Measurements from ENCODE around the gene RAD21L1. TPM values are rescaled to one million over a fixed set of nuclear protein-coding genes. Genes with fewer than 3 reads are reported as not detected.

Gene RAD21L1
- total RNA-seq, 1 donor from 2014 or later, result not detected

- no peaks in the 10 kb centered on the region for H3K4me1 Mint-ChIP-seq (ENCODE audit: low read depth)
- H3K36me3 Mint-ChIP-seq (ENCODE audit: insufficient read depth), result no peaks in the 10 kb centered on the region
- H3K4me3 Mint-ChIP-seq (ENCODE audit: low read depth), result no peak overlapping the region
- DNase-seq (ENCODE audit: low spot score, unreplicated experiment), result no peak
- no peaks in the 10 kb centered on the region for H3K9me3 Mint-ChIP-seq (ENCODE audit: low read depth)
- H3K27ac Mint-ChIP-seq, result no peak overlapping the region
- TF ChIP-seq CTCF (IDR thresholded peaks at IDR 0.05; ENCODE audit: unreplicated experiment), result no peak
- H3K27me3 Mint-ChIP-seq, result no peaks in the 10 kb centered on the region
These were observed 75.2 kb downstream of the RAD21L1 start for GRCh38 chr20:1301031-1301529.

- no peaks in the 10 kb centered on the region for H3K9me3 Mint-ChIP-seq (ENCODE audit: low read depth)
- no peaks in the 10 kb centered on the region for H3K4me1 Mint-ChIP-seq (ENCODE audit: low read depth)
- no peaks in the 10 kb centered on the region for H3K36me3 Mint-ChIP-seq (ENCODE audit: insufficient read depth)
- no peak for TF ChIP-seq CTCF (IDR thresholded peaks at IDR 0.05; ENCODE audit: unreplicated experiment)
- H3K27me3 Mint-ChIP-seq, result no peaks in the 10 kb centered on the region
- H3K27ac Mint-ChIP-seq, result no peak overlapping the region
- H3K4me3 Mint-ChIP-seq (ENCODE audit: low read depth), result no peak overlapping the region
- DNase-seq (ENCODE audit: low spot score, unreplicated experiment), result no peak
These were observed 77.1 kb downstream of the RAD21L1 start for GRCh38 chr20:1302685-1303541.

GRCh38 chr20:1304710-1305515 is 79.1 kb downstream of the RAD21L1 start:
- Mint-ChIP-seq H3K4me3 (ENCODE audit: low read depth) (no peak overlapping the region), H3K4me1 (ENCODE audit: low read depth) (no peaks in the 10 kb centered on the region), H3K27ac (peak overlapping the region; percentile 41), H3K27me3 (no peaks in the 10 kb centered on the region), H3K36me3 (ENCODE audit: insufficient read depth) (no peaks in the 10 kb centered on the region), H3K9me3 (ENCODE audit: low read depth) (no peaks in the 10 kb centered on the region)
- TF ChIP-seq CTCF (IDR thresholded peaks at IDR 0.05; ENCODE audit: unreplicated experiment), result no peak
- no peak for DNase-seq (ENCODE audit: low spot score, unreplicated experiment)

Other genes with a start within 250 kb of the RAD21L1 start
- gene RSPO4, start 223.7 kb upstream of the RAD21L1 start, total RNA-seq, result 1.4 and 1.7 TPM in 2 replicates
- gene PSMF1, start 107.4 kb upstream of the RAD21L1 start, total RNA-seq, result 92.5 and 94.5 TPM in 2 replicates
- gene TMEM74B, start 41.1 kb upstream of the RAD21L1 start, total RNA-seq, result 15.6 and 21.9 TPM in 2 replicates
- gene C20orf202, start 22.6 kb upstream of the RAD21L1 start, total RNA-seq, result 0.26 and 0.27 TPM in 2 replicates
- 2.7 and 3.3 TPM in 2 replicates for gene SNPH, start 40.2 kb downstream of the RAD21L1 start, total RNA-seq
- gene SDCBP2, start 103.1 kb downstream of the RAD21L1 start, total RNA-seq, result 2.0 and 2.3 TPM in 2 replicates
- 149 and 160 TPM in 2 replicates for gene FKBP1A, start 167.0 kb downstream of the RAD21L1 start, total RNA-seq
- gene NSFL1C, start 240.8 kb downstream of the RAD21L1 start, total RNA-seq, result 88.6 and 88.7 TPM in 2 replicates